GM15510 (cell line): Measurements from ENCODE around the gene GRAMD2A.

Experiments used
- POLR2A ChIP-seq: IDR thresholded peaks from 3 replicates; pipeline ENCODE4 v1.6.1; 2011; ENCODE audit warnings: borderline replicate concordance; ENCODE audit not compliant: insufficient read length; ENCODE audit errors: extremely low read depth

GRAMD2A gene

GRCh38 chr15:72168131-72168807, 29.3 kb downstream of the GRAMD2A start:
- TF ChIP-seq POLR2A = no peak

- TF ChIP-seq POLR2A = no peak
These were observed 30.1 kb downstream of the GRAMD2A start for GRCh38 chr15:72167445-72167844.

- no peak for TF ChIP-seq POLR2A
These were observed 30.7 kb downstream of the GRAMD2A start for GRCh38 chr15:72166716-72167417.

- no peak for TF ChIP-seq POLR2A
These were observed 33.9 kb downstream of the GRAMD2A start for GRCh38 chr15:72163719-72164118.

- no peak for TF ChIP-seq POLR2A
These were observed 35.0 kb downstream of the GRAMD2A start for GRCh38 chr15:72162569-72162968.

- TF ChIP-seq POLR2A = no peak
These were observed 36.0 kb downstream of the GRAMD2A start for GRCh38 chr15:72161361-72162132.

GRCh38 chr15:72160696-72161245, 36.8 kb downstream of the GRAMD2A start:
- TF ChIP-seq POLR2A = no peak

GRCh38 chr15:72156928-72157327, 40.7 kb downstream of the GRAMD2A start:
- no peak for TF ChIP-seq POLR2A

GRCh38 chr15:72155635-72156616, 41.7 kb downstream of the GRAMD2A start:
- no peak for TF ChIP-seq POLR2A

- TF ChIP-seq POLR2A = no peak
These were observed 42.5 kb downstream of the GRAMD2A start for GRCh38 chr15:72155003-72155621.

- TF ChIP-seq POLR2A = no peak
These were observed 43.3 kb downstream of the GRAMD2A start for GRCh38 chr15:72154316-72154715.

- no peak for TF ChIP-seq POLR2A
These were observed 44.2 kb downstream of the GRAMD2A start for GRCh38 chr15:72153269-72154000.

GRCh38 chr15:72147418-72147817, 50.2 kb downstream of the GRAMD2A start:
- TF ChIP-seq POLR2A = no peak

- TF ChIP-seq POLR2A = no peak
These were observed 50.7 kb downstream of the GRAMD2A start for GRCh38 chr15:72146934-72147333.

- no peak for TF ChIP-seq POLR2A
These were observed 51.4 kb downstream of the GRAMD2A start for GRCh38 chr15:72146221-72146620.
